Right lobe of liver (tissue), 4 donors: ENCODE measurements around the gene FRMPD2.

ENCODE experiments used
- CTCF ChIP-seq, 4 donors: fragments of 200-600 bp in 3 of 4; fragments of 450-650 bp in 1 of 4; IDR thresholded peaks; one replicate each; pipeline versions ENCODE4 v1.5.1 to v1.8.0; 2016 to 2022; ENCODE audit warnings: antibody characterized with exemption in 4 of 4, mild to moderate bottlenecking in 2 of 4
- POLR2A ChIP-seq: fragments of 450-650 bp; IDR thresholded peaks from one replicate; pipeline ENCODE4 v1.6.1; 2017; ENCODE audit warnings: antibody characterized with exemption, mild to moderate bottlenecking
- donor health status: DM: no; HTN: no; CAD: no.
- donor health status: DM: no; HTN: no; CAD: no.
- donor health status: DM: no; HTN: yes; CAD: no.

DNA sequence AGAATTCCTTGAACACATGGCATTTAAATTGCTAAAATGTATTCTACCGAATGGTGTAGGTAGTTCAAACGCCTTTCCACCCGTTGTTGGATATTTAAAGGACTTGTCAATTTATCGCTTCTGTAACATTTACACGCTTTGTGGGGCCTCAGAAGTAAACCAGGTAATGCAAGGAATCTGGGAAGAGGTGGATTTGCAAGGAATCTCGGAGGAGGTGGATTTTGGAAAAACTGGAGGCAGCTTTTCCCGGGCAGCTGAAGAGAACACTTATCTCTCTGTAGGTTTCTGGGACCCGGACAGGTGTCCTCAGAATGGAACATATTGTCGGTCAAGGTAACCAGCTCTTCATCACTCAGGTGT, 31.4 kb upstream of the FRMPD2 start:
- no peak for TF ChIP-seq CTCF (IDR thresholded peaks at IDR 0.05)
- no peak for TF ChIP-seq POLR2A
